DND-41 (cell line): ENCODE measurements around the gene C1D.
A peak's percentile ranks its signal among the peaks of the same experiment; 100 is the strongest.

ENCODE experiments used
- ATAC-seq: fragments of 200-7000 bp; cut with Tn5 transposase; 3 replicates; pipeline ENCODE4 v1.9.1; 2021; ENCODE audit warnings: low read depth; ENCODE audit not compliant: insufficient read depth
- DNase-seq: peaks from one replicate; pipeline ENCODE4 v3.0.0-alpha.2; 2020
- H2AFZ ChIP-seq: 2 replicates; pipeline ENCODE4 v1.6.0; 2012; ENCODE audit warnings: low read depth, low read length
- H3K27ac ChIP-seq: 2 replicates; pipeline ENCODE4 v1.5.1; 2012; ENCODE audit warnings: low read length, inconsistent platforms
- H3K27me3 ChIP-seq: fragments of 200-600 bp; sonication (generic); 2 replicates; pipeline ENCODE4 v1.6.0; 2012; ENCODE audit warnings: low read length, mild to moderate bottlenecking, inconsistent platforms; ENCODE audit not compliant: insufficient read depth, poor library complexity
- H3K36me3 ChIP-seq: 2 replicates; pipeline ENCODE4 v1.5.1; 2012; ENCODE audit warnings: low read length, inconsistent platforms; ENCODE audit not compliant: insufficient read depth
- H3K4me1 ChIP-seq: 2 replicates; pipeline ENCODE4 v1.5.1; 2012; ENCODE audit warnings: mild to moderate bottlenecking, low read length; ENCODE audit not compliant: insufficient read depth
- H3K4me2 ChIP-seq: 2 replicates; pipeline ENCODE4 v1.6.0; 2012; ENCODE audit warnings: mild to moderate bottlenecking, moderate library complexity, low read length, inconsistent platforms; ENCODE audit not compliant: insufficient read depth
- H3K4me3 ChIP-seq, 2 experiments: fragments of 200-600 bp in 1 of 2; shearing (Covaris generic) in 1 of 2; 2 replicates each; pipeline ENCODE4 v1.5.1; 2012 to 2016; ENCODE audit warnings: inconsistent platforms in 2 of 2, low read length in 2 of 2, mild to moderate bottlenecking in 2 of 2, low read depth in 1 of 2, moderate library complexity in 1 of 2
- H3K79me2 ChIP-seq: 2 replicates; pipeline ENCODE4 v1.6.0; 2012; ENCODE audit warnings: low read length, inconsistent platforms; ENCODE audit not compliant: insufficient read depth
- H3K9ac ChIP-seq: 2 replicates; pipeline ENCODE4 v1.6.0; 2012; ENCODE audit warnings: low read depth, mild to moderate bottlenecking, inconsistent platforms, low read length, moderate library complexity
- H3K9me3 ChIP-seq: 2 replicates; pipeline ENCODE4 v1.5.1; 2012; ENCODE audit warnings: low read length, moderate library complexity, mild to moderate bottlenecking, inconsistent platforms; ENCODE audit not compliant: insufficient read depth, severe bottlenecking
- H4K20me1 ChIP-seq: 2 replicates; pipeline ENCODE4 v1.6.0; 2012; ENCODE audit warnings: low read length; ENCODE audit not compliant: insufficient read depth
- EZH2 ChIP-seq: IDR thresholded peaks from 3 replicates; pipeline ENCODE4 v1.6.1; 2012; ENCODE audit warnings: borderline replicate concordance, low read depth, mild to moderate bottlenecking, moderate library complexity, low read length, inconsistent platforms; ENCODE audit not compliant: severe bottlenecking
- TF ChIP-seq, protein P1 (sequence below): IDR thresholded peaks from 2 replicates; pipeline ENCODE4 v1.5.1; 2012; ENCODE audit warnings: borderline replicate concordance, low read length, moderate library complexity, mild to moderate bottlenecking; ENCODE audit not compliant: poor library complexity, severe bottlenecking; ENCODE audit errors: extremely low read depth

The C1D gene

DNA sequence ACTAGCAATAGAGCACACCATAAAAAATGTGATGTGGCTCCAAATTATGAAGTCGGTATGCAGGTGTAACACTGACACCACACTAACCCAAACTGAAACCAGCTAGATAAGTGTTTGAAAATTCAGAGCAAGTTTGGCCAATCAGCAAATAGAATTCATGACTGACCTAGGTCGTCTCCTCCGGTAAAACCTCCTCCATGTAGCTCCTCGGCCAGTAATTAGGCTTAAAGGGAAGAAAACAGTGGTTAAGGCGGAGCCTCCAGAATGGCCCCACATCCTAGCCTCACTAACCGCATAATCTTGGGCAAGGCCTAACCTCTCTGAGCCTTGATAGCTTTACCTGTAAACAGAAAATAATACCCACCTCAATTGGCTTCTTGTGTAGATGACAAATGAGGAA is 30.1 kb downstream of the C1D start:
- Histone ChIP-seq H3K4me1 (no peaks in the 10 kb centered on the region), H3K79me2 (no peaks in the 10 kb centered on the region), H3K27me3 (no peaks in the 10 kb centered on the region), H3K27ac (no peak overlapping the region), H3K9me3 (no peaks in the 10 kb centered on the region), H3K36me3 (no peaks in the 10 kb centered on the region), H3K4me3 (no peak overlapping the region), H3K9ac (no peak overlapping the region), H4K20me1 (no peaks in the 10 kb centered on the region), H2AFZ (no peak overlapping the region), H3K4me2 (no peak overlapping the region)
- no peak for TF ChIP-seq EZH2
- TF ChIP-seq, protein P1, sequence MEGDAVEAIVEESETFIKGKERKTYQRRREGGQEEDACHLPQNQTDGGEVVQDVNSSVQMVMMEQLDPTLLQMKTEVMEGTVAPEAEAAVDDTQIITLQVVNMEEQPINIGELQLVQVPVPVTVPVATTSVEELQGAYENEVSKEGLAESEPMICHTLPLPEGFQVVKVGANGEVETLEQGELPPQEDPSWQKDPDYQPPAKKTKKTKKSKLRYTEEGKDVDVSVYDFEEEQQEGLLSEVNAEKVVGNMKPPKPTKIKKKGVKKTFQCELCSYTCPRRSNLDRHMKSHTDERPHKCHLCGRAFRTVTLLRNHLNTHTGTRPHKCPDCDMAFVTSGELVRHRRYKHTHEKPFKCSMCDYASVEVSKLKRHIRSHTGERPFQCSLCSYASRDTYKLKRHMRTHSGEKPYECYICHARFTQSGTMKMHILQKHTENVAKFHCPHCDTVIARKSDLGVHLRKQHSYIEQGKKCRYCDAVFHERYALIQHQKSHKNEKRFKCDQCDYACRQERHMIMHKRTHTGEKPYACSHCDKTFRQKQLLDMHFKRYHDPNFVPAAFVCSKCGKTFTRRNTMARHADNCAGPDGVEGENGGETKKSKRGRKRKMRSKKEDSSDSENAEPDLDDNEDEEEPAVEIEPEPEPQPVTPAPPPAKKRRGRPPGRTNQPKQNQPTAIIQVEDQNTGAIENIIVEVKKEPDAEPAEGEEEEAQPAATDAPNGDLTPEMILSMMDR, result no peak
- DNase-seq, result no peak
- ATAC-seq, result no peak

DNA sequence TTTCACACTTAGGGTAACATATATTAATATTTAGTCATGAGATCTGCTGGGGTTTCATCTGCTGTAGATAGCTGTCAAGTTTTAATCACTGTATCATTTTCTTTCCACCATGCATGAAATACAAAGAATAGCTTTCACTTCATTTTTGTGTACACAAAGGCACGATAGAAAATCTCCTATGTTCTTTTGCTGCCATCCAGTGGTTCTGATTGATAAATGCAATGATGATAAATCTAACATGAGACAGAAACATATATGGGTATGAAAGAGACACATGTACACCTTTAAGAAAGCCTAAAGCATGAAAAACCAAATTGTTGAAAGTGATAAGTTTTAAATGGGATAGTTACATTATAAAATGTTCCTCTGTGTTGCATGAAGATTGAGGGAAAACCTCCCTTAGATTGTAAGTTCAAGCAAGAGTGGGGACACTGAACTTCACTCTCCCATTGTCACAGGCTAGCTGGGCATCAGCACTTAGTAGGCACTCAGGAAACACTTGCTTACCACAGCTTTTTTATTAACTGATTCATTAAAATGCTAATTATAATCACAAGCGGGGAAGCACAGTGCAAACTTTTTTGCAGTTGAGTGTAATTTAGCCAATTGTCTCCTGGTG is 31.2 kb downstream of the C1D start:
- H3K4me2 ChIP-seq, result no peak overlapping the region
- DNase-seq, result no peak

DNA sequence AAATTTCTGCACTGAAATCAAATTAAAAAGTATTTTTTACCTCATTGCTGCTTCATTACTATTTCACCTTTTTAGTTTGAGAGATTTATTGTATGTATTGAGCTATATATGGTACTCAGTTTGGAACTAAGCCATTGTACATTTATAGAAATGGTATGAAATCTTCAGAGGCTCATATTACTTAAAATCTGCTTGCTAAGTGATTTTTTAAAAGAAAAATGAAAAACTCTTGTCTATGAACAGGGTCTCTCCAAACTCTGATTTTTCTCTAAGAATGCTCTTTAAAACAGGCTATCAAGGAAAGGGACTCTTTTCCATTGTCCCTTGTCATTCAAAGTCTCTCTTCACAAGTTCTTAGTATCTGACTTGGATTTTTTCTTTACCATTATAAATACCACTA is 31.8 kb downstream of the C1D start:
- Histone ChIP-seq H3K27ac (no peak overlapping the region), H3K79me2 (no peaks in the 10 kb centered on the region), H3K4me2 (no peak overlapping the region), H3K9ac (no peak overlapping the region), H3K27me3 (no peaks in the 10 kb centered on the region), H2AFZ (no peak overlapping the region), H3K36me3 (no peaks in the 10 kb centered on the region), H3K4me1 (no peaks in the 10 kb centered on the region), H4K20me1 (no peaks in the 10 kb centered on the region), H3K9me3 (no peaks in the 10 kb centered on the region), H3K4me3 (no peak overlapping the region)
- ATAC-seq (no peak), DNase-seq (no peak)
- no peak for TF ChIP-seq EZH2
- TF ChIP-seq, protein P1, result no peak

More for the DNA sequence above, 31.2 kb downstream of the C1D start:
- Histone ChIP-seq H3K4me3 (no peak overlapping the region), H3K27me3 (no peaks in the 10 kb centered on the region), H3K79me2 (no peaks in the 10 kb centered on the region), H3K4me1 (no peaks in the 10 kb centered on the region), H3K36me3 (no peaks in the 10 kb centered on the region), H3K9ac (no peak overlapping the region), H3K9me3 (no peaks in the 10 kb centered on the region), H3K27ac (no peak overlapping the region), H2AFZ (no peak overlapping the region), H4K20me1 (no peaks in the 10 kb centered on the region)
- peak; percentile 67 for ATAC-seq
- TF ChIP-seq EZH2, result no peak
- TF ChIP-seq, protein P1, result peak; percentile 73
